ENCODE measurements around the gene SMYD4.
"Not testable (repeated sequence)": the region's sequence is repeated elsewhere in the genome, so short reads cannot be mapped to it uniquely, and the experiment has no call there.

The SMYD4 gene

DNA sequence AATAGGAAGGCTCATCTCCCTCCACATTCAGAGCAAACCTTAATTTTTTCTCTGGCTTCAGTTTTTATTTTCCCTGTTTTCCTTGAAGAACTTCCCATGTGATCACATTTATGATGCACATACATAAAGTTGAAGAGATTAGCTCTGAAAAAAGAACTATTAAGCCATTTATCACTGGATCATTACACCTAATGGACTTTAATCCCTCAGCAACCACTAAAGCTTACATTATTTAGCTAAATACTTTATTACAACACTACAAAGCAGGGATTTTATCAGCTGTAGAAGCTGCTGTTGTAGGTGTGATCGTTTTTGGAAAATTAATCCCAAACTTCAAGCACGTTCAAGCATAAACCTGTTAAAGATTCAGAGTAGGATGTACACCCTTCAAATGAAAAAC, 21.1 kb downstream of the SMYD4 start:
- DNase-seq (ENCODE audit: low read depth) = no peak
- no peak for TF ChIP-seq CTCF (IDR thresholded peaks at IDR 0.05; ENCODE audit: low read length, missing control alignments)
- H3K4me3 ChIP-seq (replicated peaks; ENCODE audit: low read depth, low read length) = no peak overlapping the region

GRCh38 chr17:1807890-1808289, 21.8 kb downstream of the SMYD4 start:
- no peak for TF ChIP-seq CTCF (IDR thresholded peaks at IDR 0.05; ENCODE audit: low read length, missing control alignments)
- no peak for DNase-seq (ENCODE audit: low read depth)
- no peak overlapping the region for H3K4me3 ChIP-seq (replicated peaks; ENCODE audit: low read depth, low read length)

GRCh38 chr17:1803280-1803679, 26.4 kb downstream of the SMYD4 start:
- no peak overlapping the region for H3K4me3 ChIP-seq (replicated peaks; ENCODE audit: low read depth, low read length)
- TF ChIP-seq CTCF (IDR thresholded peaks at IDR 0.05; ENCODE audit: low read length, missing control alignments) = no peak
- no peak for DNase-seq (ENCODE audit: low read depth)

- DNase-seq (ENCODE audit: low read depth) = no peak
- no peak for TF ChIP-seq CTCF (IDR thresholded peaks at IDR 0.05; ENCODE audit: low read length, missing control alignments)
- H3K4me3 ChIP-seq (replicated peaks; ENCODE audit: low read depth, low read length) = no peak overlapping the region
These were observed 27.3 kb downstream of the SMYD4 start for GRCh38 chr17:1802429-1802828.

- H3K4me3 ChIP-seq (replicated peaks; ENCODE audit: low read depth, low read length) = no peak overlapping the region
- no peak for DNase-seq (ENCODE audit: low read depth)
- TF ChIP-seq CTCF (IDR thresholded peaks at IDR 0.05; ENCODE audit: low read length, missing control alignments) = no peak
These were observed 29.0 kb downstream of the SMYD4 start for GRCh38 chr17:1800712-1801111.

- TF ChIP-seq CTCF (IDR thresholded peaks at IDR 0.05; ENCODE audit: low read length, missing control alignments) = no peak
- H3K4me3 ChIP-seq (replicated peaks; ENCODE audit: low read depth, low read length) = no peak overlapping the region
- no peak for DNase-seq (ENCODE audit: low read depth)
These were observed 29.5 kb downstream of the SMYD4 start for GRCh38 chr17:1800240-1800639.

GRCh38 chr17:1797846-1798245, 31.9 kb downstream of the SMYD4 start:
- not testable (repeated sequence) for H3K4me3 ChIP-seq (replicated peaks; ENCODE audit: low read depth, low read length); DNase-seq (ENCODE audit: low read depth)

DNA sequence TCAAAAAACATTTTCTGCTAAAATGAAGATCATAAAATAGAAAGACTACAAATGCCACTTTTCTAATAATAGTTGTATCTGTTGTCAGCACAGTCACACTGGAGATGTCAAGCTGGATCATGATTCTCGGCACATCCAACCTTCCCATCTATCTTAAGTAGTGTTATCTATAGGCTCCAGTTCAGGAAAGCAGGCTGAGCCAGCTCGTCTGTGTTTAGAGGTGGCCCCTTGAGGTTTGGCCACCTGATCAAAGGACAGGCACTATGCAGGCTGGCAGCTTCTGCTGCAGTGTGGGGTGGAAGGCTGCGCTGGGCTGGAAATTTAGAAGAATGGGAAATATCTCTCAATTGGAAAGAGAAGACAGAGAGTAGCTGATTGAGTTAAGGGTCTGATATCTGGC, 32.4 kb downstream of the SMYD4 start:
- DNase-seq (ENCODE audit: low read depth) = no peak
- no peak for TF ChIP-seq CTCF (IDR thresholded peaks at IDR 0.05; ENCODE audit: low read length, missing control alignments)
- no peak overlapping the region for H3K4me3 ChIP-seq (replicated peaks; ENCODE audit: low read depth, low read length)

Measured in fibroblast of pulmonary artery (primary cell).